Stimulated activated CD8-positive, alpha-beta memory T cell treated with anti-CD3 and anti-CD28 coated beads, Interleukin-15, amount 100 ng/mL, for 24 hours (primary cell): Measurements from ENCODE around the gene AP3M1.
"Not testable (repeated sequence)": the region's sequence is repeated elsewhere in the genome, so short reads cannot be mapped to it uniquely, and the experiment has no call there.

Experiments used
- DNase-seq: peaks from one replicate; pipeline ENCODE4 v3.0.0-alpha.2; 2020; ENCODE audit warnings: low read depth

AP3M1 gene

DNA sequence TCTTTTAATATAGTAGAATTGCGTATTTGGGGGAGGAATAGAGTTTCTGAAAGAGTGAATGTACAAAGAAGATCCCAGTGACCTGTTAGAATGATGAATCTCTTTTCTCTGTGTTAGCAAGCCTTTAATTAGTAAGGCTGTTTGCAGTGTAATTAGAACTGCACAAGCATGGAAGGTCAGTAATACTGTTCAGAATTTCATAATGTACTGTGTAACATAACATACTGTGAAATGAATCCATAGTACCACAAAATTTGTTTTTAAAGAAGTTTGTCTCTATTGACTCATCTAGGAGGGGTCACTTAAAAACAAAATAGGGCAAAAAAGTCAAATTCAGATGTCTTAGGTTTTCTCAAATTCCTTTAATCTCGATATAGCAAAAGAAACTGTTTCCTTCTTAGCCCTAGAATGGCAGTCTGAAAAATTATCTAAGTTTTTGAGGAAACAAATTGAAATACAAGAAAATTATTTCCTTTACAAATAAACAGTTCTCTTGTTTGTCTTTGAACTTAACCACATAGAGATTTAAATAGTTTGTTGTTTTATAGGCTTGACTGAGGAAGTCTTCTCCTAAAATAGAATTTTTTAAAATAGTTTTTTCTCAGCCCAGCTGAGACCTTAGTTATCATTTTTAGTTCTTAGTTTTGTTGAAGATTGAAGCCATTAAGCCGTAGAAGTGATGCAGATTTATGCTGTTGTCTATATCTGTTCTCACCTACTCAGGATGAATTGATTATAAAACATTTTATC, 12.9 kb upstream of the AP3M1 start:
- DNase-seq: no peak

DNA sequence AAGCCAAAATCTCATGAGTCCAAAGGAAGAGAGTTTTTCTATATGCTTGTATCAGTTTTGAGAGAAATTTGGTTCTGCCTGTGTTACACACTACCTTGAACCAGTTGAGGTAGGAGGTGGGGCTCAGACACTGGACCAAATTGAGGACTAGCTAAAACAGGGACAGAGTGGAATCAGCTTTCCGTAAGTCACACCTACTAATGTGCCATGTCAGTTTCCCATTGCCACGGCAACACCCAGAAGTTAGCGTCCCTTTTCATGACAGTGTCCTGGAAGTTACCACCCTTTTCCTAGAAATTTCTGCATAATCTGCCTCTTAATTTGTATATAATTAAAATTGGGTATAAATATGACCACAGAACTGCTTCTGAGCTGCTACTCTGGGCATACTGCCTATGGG, 9.4 kb upstream of the AP3M1 start:
- no peak for DNase-seq

DNA sequence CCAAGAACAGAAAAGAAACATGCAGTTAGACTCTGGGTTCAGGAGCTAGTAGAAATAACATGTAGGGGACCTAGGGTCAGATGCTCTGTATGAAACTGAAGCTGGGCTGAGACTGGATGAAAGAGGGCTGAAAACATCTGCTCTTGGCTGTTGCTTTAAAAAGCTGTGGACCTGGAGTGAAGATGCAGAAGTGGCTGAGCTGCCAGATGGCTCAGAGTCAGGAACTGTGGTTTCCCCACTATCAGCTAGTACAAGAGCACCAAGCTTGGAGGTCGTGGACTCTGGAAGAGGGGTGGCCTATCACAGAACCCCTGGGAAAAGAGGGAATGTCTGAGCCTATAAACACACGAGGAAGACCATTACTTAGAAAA, 6.3 kb upstream of the AP3M1 start:
- DNase-seq: no peak

DNA sequence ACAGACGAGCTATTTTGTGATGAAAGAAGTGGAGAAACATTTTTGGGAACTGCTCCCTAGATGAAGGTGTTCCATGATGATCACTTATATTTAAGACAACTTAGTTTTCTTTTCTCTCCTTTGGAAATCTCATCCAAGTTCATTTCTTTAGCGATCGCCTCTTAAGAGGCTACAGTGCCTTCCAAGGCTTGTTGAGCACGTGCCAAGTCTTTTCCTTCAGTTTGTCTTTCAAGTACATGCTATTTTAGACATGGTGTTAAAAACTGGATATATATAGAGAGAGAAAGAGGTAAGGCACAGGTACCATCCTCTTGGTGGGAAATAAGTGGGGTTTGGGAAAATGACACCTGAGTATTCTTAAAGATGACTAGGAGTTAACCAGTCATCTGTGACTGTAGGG, 3.0 kb upstream of the AP3M1 start:
- no peak for DNase-seq

DNA sequence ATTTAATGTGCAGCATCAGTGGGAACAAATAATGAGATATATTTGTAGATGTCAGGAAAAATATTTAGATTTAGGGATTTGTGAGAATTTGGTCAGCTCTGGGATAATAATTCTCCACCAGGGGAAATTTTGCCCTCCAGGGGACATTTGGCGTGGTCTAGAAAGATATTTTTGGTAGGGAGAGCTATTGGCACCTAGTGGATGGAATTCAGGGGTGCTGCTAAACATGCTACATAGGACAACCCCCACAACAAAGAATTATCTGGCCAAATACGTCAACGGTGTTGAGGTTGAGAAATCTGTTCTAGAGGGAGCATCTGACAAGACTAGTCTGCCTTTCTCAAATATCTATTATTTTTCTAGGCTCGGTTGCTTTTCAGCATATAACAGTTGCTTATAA, 2.5 kb upstream of the AP3M1 start:
- DNase-seq: no peak

DNA sequence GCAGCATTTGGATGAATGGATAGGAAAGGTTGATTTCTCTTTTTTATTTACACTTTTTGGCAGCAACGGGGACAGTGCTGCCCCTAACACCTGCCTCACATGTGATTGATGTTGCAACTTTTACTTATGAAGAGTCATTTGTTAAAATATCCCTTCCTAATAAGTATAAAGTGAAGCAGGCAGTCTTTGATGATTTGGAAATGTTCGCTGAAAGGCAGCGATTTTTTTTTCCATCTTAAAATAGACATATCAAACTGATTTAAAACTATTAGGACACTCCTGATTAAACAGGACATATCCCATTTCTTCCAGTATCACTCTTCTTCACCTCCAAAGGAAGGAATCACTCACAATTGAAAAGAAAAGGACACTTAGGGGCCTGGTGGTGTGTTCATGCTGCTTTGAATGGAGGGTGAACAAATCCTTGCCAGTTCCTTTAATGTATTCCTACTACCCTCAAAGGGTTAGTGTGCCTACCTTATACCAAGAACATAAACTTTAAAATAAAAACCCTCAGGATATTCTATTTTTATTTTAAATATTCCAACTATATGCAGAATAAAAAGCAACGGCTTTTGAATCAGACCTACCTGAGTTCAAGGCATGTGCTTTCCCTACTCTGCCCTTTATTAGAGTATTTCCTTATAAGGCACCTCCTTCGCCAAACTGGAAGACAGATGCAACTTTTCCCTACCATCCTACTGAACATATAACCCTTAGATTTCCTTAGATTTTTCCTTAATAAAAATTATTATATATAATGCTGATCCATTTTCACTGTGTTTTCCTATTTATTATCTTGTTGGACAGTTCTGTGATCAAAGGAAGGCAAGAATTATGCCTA, 1.5 kb upstream of the AP3M1 start:
- DNase-seq: no peak

DNA sequence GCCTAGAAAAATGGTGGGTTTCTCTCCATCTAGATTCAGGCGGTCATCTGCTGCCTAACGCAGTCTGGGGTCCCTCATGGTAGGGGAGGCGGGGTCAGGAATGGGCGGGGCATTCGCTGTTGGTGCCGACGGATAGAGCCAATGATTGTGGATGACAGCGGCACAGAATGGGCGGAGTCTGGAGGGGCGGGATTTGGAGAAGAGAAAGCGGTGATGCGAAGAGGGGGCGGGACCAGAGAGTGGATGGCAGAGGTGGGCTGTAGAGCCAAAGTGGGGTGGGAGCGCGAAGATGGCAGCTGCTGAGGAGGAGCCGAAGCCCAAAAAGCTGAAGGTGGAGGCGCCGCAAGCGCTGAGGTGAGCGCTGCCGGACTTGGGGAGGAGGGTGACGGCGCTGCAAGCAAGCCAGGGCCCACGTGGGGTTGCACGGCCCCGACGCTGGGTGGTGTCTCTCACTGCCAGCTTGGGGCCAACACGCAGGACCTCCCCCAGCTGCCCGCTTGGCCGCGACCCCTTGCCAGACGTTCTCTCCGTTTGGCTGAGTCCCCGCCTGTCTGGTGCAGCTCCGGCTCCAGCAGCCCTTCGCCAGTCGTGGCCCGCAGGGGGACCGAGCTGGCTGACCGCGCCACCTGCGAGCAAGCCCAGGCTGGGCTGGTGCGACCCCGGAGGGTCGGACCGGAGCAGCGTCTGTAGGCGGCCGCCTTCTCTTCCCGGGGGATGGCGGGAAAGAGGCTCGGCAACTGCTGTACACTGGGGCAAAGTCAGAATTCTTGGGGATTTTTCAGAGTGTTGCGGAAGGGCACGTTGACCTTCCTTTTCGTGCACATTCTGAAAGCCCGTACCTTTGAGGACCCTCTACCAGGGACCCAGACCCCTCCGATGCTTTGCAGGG, 606 bp upstream of the AP3M1 start, which contains the start of gene ADK:
ADK (plus strand) TSS at position 232 of the 889 bp plus-strand sequence; CDS start at position 290, 58 bp downstream.
- DNase-seq: peak; percentile 96

DNA sequence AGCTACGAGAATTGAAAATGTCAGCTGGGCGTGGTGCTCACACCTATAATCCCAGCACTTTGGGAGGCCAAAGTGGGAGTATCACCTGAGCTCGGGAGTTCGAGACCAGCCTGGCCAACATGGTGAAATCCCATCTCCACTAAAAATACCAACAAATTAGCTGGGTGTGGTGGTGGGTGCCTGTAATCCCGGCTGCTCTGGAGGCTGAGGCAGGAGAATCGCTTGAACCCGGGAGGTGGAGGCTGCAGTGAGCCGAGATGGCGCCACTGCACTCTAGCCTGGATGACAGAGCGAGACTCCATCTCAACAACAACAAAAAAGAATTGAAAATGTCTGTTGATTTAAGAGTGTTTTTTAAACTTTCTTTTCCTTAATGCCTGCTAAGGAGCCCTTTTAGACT, 3.6 kb downstream of the AP3M1 start:
- DNase-seq: not testable (repeated sequence)

DNA sequence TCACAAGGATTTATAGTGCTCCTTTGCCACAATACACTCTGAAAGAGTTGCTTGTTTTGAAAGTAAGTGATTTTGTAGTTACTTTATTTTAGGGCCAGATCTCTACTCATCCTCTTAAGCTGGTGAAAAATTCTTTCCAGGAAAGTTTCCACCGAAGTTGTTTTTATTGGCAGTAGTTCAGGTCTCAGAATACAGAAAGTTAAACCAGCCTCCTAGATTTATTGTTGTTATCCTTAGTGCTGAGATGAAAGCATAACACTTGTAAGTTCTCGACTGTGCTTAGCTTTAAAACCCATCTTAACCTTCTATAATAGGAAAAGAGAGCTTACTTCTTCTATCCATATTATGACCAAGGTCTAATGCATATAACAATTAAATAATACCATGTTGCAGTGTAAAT, 5.5 kb downstream of the AP3M1 start:
- no peak for DNase-seq

DNA sequence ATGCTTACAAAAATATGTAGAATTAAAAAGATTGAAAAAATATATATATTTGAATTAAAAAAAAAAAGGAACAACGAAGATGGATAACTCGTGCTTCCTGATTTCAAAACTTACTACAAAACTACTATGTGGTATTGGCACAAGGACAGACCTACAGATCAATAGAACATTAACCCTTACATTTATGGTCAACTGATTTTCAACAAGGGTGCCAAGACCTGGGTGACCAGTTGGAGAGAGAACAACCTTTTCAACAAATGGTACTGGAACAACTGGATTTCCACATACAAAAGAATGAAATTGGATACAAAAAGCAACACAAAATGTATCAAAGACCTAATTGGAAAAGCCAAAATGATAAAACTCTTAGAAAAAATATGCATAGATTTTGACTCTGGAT, 10.1 kb downstream of the AP3M1 start:
- DNase-seq: no peak

DNA sequence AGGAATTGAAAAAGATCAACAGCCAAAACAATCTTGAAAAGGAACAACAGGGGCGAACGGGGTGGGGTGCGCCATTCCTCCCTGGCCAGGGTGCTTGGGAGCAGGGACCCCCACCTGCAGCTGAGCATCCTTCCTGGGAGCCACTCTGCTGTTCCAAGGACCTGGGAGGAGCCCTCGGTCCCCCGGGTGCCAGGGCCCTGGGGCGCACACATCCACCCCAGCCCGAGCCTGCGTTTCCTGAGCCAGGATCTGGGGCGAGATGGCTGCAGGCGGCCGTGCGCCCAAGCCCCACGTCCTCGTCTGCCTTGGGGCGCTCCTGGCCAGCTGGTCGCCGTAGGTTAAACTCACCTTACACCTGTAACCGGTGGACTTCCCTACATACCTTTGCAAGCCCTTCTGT, 10.6 kb downstream of the AP3M1 start:
- DNase-seq: no peak

DNA sequence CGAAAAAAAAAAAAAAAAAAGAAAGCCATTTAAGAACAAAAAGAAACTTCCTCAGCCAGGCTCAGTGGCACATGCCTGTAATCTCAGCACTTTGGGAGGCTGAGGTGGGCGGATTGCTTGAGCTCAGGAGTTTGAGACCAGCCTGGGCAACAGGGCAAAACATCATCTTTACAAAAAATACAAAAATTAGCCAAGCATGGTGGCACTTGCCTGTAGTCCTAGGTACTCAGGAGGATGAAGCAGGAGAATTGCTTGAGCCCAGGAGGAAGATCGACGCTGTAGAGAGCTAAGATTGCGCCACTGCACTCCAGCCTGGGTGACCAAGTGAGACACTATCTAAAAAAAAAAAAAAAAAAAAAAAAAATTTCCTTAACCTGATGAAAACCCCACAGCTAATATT, 12.0 kb downstream of the AP3M1 start:
- DNase-seq: not testable (repeated sequence)

DNA sequence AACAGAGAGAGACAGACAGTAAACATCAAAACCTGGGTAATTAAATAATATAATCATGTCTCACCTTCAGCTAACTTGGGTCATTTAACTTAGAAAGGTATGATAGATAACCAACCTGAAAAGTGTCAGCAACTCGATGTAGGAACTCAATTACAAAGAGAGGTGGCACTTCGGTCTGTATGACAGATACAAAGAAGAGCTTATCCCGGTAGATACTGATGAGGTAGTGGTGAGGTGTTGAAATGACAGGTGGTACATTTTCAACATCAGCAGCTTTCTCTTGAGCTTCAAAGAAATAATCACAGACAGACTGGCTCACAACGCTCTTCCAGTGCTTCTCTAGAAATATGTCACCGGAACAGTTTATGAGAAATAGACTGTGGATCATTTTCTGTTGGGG, 12.6 kb downstream of the AP3M1 start:
- no peak for DNase-seq

DNA sequence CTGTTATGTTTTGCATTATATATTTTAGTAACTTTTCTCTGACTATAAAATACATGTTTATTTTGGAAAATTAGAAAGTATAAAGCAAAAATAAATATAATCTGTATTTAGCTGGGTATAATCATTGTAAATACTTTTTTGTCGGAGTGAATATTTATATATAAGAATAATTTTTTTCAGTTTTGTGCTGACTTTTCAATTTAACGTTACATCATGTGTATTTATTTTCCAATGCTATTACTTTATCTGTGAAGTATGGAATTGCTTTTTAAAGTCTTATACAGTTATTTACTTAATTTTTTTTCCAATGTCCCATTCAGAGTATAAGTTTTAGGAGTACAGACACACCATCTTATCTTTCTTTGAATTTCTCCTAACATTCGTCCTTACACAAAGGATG, 15.2 kb downstream of the AP3M1 start:
- DNase-seq: no peak

DNA sequence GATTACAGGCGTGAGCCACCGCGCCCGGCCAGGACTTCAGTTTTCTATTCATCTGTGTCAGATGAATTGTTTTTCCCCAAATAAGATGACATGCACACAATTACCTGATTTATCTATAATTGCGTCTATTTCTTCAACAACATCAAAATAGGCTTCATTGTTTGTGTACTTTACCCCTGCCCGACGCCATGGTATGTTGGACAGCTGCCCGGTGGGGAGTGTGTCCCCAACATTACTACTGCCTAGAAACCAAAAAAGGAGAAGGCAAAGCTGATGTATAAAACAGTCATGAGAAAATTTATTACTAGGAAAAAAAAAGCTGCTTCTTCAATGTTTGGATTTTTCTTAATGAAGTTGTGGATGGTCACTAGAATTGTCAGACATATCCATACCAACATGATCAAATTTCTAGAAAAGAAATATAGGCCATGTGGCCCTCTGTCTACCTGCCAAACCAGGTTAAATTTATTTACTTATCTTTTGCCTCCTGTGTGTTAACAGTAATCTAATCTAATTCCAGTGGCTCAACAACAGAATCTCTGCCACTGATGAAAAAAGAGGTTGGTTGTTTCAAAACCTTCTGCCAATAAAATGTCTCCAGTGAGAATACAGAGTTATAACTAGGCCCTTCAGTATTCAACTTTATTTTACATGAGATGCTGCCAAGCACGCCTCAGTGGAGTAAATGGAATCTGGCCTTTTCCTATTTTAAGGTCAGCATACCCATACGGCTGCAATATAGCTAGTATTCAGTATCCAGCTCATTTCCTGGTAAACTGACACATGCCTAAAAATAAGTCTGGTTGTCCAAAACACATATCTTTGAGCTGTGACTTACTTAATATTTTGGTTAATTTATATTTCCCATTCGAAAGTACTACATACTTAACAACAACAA, 16.5 kb downstream of the AP3M1 start:
- DNase-seq: no peak

DNA sequence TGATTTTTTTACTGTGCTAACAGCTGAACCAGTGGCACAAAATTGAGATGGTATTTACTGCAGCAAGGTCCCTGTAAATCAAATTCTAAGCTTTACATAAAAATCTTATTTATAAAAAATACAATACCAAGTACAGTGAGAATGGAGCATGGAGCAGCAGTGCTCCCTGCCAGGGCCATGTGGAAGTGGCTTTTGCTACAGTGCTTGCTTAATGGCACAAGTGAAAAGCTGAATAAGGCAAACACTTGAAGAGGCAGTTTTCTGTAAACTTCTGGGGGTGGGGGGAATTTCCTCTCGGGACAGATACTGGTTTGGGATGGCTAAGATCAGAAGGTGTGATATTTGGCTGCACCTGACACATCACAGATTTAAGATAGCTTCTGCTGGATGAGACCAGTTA, 27.5 kb downstream of the AP3M1 start:
- DNase-seq: no peak

DNA sequence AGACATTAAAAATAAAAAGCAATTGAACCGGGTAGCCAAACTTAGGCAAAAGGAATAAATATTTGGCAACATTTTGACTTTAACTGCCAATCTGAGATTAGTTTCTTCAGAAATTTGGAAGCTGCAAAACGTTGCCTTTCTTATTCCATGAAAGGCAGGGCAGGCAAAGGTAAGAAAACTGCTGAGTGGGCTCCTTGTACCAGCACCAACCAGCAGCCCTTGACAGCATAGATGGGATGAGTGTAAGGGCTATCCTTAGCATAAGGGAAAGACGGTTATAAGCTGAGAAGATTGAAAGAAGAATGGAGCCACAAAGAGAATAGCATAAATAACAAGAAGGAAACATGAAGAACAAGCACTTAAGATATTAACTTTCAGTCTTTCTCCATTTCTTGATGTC, 28.6 kb downstream of the AP3M1 start:
- no peak for DNase-seq

DNA sequence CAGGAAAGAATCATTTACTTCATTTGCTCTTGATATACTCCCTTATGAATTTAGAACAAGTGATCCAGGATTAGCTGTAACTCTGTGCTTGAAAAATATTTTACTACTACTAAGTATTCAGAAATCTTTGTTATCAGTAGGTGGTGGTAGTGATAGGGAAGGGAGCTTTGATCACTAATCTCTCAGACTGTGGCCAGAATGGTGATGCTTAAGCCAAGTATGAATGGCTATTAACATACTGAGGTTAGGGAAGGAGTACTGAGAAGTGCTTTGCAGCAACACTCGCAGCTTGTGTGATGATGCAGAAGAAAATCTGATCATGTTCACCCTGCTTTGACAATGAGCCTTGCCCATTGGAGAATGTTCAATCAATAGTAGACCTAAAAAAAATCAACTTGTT, 29.3 kb downstream of the AP3M1 start:
- DNase-seq: no peak

DNA sequence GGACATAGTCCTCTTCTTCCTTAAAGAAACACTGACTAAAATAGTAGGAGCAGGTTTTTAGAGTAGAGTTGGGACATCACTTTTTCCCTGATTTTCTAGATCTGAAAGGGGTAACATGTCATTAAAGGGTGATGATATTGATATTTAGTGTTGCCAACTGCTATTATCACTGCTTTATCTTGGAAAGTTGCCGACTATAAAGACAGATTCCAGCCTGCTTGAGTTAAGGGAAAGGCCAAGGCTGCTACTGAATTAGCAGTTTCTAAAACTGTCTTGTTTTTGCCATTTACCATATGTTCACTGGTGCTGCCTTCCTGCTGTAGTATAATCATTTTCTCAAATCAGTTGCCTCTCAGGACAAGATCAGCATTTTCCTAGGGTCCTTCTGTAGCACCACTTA, 29.7 kb downstream of the AP3M1 start:
- DNase-seq: no peak

DNA sequence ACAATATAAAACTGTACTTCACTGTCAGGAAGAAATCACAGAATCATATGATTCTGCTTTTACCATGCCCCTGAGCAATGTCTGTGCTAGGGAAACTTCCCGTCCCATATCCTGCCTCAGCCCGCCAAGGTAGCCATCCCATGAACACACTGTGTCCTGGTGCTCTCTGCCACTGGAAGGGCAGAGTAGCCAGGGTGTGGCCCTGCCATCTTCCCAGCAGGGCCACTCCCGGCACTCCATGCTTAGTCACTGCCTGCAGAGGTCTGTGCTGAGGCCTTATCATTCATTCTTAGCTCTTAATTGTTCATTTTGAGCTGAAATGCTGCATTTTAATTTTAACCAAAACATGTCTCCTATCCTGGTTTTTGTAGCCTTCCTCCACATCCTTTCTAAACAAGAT, 31.8 kb downstream of the AP3M1 start:
- DNase-seq: no peak

DNA sequence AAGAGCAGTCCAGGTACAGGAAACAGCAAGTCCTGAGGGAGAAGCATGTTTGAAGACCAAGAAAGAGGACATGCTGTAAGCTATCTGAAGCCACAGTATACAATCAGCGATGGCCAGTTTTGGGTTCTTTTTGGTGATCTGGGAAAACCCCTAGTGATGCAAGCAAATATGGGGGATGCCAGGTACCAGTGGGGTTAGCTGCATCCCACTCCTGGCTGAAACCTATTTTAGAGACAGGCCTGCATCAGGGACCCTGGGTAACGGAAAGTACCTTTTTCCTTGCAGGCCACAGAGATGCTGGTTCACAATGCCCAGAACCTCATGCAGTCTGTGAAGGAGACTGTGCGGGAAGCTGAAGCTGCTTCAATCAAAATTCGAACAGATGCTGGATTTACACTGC, 32.9 kb downstream of the AP3M1 start:
- no peak for DNase-seq

DNA sequence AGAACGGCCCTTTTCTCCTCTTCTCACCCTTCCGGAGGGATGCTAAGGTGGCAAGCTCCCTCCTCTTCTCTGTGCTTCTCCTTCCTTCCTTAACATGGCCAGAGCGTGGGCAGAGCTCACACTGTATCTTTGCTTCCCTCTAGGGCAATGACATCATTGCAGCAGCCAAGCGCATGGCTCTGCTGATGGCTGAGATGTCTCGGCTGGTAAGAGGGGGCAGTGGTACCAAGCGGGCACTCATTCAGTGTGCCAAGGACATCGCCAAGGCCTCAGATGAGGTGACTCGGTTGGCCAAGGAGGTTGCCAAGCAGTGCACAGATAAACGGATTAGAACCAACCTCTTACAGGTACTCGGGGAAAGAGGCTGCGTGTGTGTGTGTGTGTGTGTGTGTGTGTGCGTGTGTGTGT, 36.6 kb downstream of the AP3M1 start:
- no peak for DNase-seq
